ENCODE measurements around the gene DNAJA2. TPM values are rescaled to one million over a fixed set of nuclear protein-coding genes. Genes with fewer than 3 reads are reported as not detected.

The DNAJA2 gene
- polyA plus RNA-seq (2011; rRNA removed) = 28.8 and 33.7 TPM in 2 replicates
- 8.5 and 9.8 TPM in 2 replicates for polyA plus RNA-seq (2012; cell fraction: cytosol; rRNA removed)
- 4.3 and 8.2 TPM in 2 replicates for polyA plus RNA-seq (2012; cell fraction: nucleus; rRNA removed)
- polyA plus RNA-seq (2017; fragmentation: RNase III; extraction: RNeasy Plus Mini Kit Qiagen cat#74134 plus additional on column Dnase treatment) = 81.4 to 82.3 TPM (median 81.6 TPM) in 3 replicates
- 25.9 and 27.6 TPM in 2 replicates for polyA minus RNA-seq (2011; rRNA and poly(A)+ RNA removed)

DNA sequence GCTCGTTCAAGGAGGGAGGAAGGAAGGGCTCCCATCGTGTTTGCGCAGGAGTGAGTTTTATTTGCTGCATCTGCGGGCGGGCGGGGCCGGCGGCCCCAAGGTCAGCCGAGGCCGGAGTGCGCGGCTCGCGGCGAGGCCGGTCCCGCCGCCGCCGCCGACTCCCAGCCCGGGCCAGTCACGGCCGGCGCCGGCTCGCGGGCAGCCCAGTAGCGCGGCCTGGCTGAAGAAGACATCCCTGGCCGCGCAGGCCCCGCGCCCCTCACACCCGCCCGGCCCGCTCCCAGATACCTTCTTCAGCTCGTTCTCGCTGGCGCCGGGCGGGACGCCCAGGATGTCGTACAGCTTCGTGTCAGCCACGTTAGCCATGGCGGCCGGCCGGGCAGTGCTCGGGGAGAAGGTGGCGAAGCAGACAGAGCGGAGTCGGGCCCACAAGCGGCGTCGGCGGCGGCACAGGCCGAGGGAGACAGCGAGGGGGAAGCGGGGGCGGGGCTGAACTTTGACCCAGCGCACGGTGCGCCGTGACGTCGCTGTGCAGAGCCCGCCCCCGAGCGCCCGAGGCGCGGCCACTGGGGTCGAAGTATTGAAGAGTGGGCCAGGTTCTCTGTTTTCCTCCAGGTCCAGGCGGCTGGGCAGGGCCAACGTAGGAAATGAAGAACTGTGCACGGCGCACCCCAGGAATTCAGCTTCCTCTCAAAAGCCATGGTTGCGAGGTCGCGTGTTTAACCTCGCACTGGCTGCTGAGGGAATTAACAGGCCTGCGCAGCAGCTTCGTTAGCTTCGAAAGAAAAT lies at the start of gene DNAJA2:
Gene DNAJA2 (minus strand): TSS at position 468 of the 789 bp plus-strand sequence. CDS start 102 bp downstream, at position 366.
- peaks cover 41% of the 10 kb centered on the region for H3K4me1 ChIP-seq
- ChIA-PET CTCF (interaction anchor here (0.5 to 2.8 kb wide), 9 partner anchors 11 to 1191 kb away, joined by 3 to 11 read pairs (median 4); partner anchors contain the start of gene NETO2), POLR2A (interaction anchor here (1.5 to 2.4 kb wide), 3 partner anchors 11 to 64 kb away, joined by 5 to 11 read pairs (median 6); no protein-coding TSS in a partner anchor)
- TF ChIP-seq MAFK (IDR thresholded peaks at IDR 0.05; ENCODE audit: partially characterized antibody) = no peak
- TF ChIP-seq MYC (IDR thresholded peaks at IDR 0.05; ENCODE audit: borderline replicate concordance, low read length) = 0 out of 2 replicates have a peak, but pooled peaks have one; percentile 52
- TF ChIP-seq POLR2A (IDR thresholded peaks at IDR 0.05; ENCODE audit: low read length) = peak; percentile 79; the same call in 1 of the 2 replicates
- TF ChIP-seq EP300 (IDR thresholded peaks at IDR 0.05) = no peak
- TF ChIP-seq CHD4 (IDR thresholded peaks at IDR 0.05; ENCODE audit: borderline replicate concordance) = no peak
- 0 out of 3 replicates have a peak, but pooled peaks have one; percentile 60 for TF ChIP-seq BCL3 (IDR thresholded peaks at IDR 0.05)
- no peak for TF ChIP-seq ZC3H11A (IDR thresholded peaks at IDR 0.05)
- TF ChIP-seq, protein P1, sequence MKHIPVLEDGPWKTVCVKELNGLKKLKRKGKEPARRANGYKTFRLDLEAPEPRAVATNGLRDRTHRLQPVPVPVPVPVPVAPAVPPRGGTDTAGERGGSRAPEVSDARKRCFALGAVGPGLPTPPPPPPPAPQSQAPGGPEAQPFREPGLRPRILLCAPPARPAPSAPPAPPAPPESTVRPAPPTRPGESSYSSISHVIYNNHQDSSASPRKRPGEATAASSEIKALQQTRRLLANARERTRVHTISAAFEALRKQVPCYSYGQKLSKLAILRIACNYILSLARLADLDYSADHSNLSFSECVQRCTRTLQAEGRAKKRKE (CRISPR knock-in tag; IDR thresholded peaks at IDR 0.05; ENCODE audit: low read depth) = peak; percentile 27; the same call in 1 of the 2 replicates
- TF ChIP-seq KDM5A (IDR thresholded peaks at IDR 0.05) = no peak
- no peak for TF ChIP-seq HDAC2 (IDR thresholded peaks at IDR 0.05)
- TF ChIP-seq E2F6 (IDR thresholded peaks at IDR 0.05; ENCODE audit: borderline replicate concordance, low read depth) = 0 out of 2 replicates have a peak, but pooled peaks have one; percentile 76
- TF ChIP-seq HOXB13 (CRISPR knock-in tag; IDR thresholded peaks at IDR 0.05; ENCODE audit: low read depth) = peak; percentile 86
- no peak for TF ChIP-seq SREBF2 (IDR thresholded peaks at IDR 0.05)
- no peak for TF ChIP-seq HOXA7 (CRISPR knock-in tag; IDR thresholded peaks at IDR 0.05)
- TF ChIP-seq, protein P2, sequence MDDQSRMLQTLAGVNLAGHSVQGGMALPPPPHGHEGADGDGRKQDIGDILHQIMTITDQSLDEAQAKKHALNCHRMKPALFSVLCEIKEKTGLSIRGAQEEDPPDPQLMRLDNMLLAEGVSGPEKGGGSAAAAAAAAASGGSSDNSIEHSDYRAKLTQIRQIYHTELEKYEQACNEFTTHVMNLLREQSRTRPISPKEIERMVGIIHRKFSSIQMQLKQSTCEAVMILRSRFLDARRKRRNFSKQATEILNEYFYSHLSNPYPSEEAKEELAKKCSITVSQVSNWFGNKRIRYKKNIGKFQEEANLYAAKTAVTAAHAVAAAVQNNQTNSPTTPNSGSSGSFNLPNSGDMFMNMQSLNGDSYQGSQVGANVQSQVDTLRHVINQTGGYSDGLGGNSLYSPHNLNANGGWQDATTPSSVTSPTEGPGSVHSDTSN (IDR thresholded peaks at IDR 0.05) = peak; percentile 25; the same call in 1 of the 2 replicates
- TF ChIP-seq CHD2 (IDR thresholded peaks at IDR 0.05; ENCODE audit: low read length, partially characterized antibody) = no peak
- peak; percentile 75; the same call in 1 of the 2 replicates for TF ChIP-seq TP53 (CRISPR knock-in tag; IDR thresholded peaks at IDR 0.05)
- 0 out of 2 replicates have a peak, but pooled peaks have one; percentile 45 for TF ChIP-seq HOXB5 (CRISPR knock-in tag; IDR thresholded peaks at IDR 0.05)
- TF ChIP-seq JUN (IDR thresholded peaks at IDR 0.05) = peak; percentile 74 to 94; a peak in 4 of 5 replicates
- no peak for TF ChIP-seq FOXS1 (CRISPR knock-in tag; IDR thresholded peaks at IDR 0.05)
- TF ChIP-seq SMC3 (IDR thresholded peaks at IDR 0.05) = no peak
- peak; percentile 89 for TF ChIP-seq MAX (IDR thresholded peaks at IDR 0.05)
- TF ChIP-seq NFE2L2 (conservative IDR thresholded peaks at IDR 0.05; ENCODE audit: low read length) = no peak
- TF ChIP-seq JUNB (IDR thresholded peaks at IDR 0.05) = no peak
- TF ChIP-seq CBX2 (IDR thresholded peaks at IDR 0.05; ENCODE audit: borderline replicate concordance, low read depth) = no peak
- peak; percentile 80; the same call in 1 of the 2 replicates for TF ChIP-seq PHF8 (IDR thresholded peaks at IDR 0.05; ENCODE audit: borderline replicate concordance, low read depth)
- no peak for TF ChIP-seq ZSCAN20 (CRISPR knock-in tag; IDR thresholded peaks at IDR 0.05)
- TF ChIP-seq FOSB (CRISPR knock-in tag; IDR thresholded peaks at IDR 0.05) = no peak
- TF ChIP-seq ELK1 (IDR thresholded peaks at IDR 0.05; ENCODE audit: low read depth, low read length) = no peak
- TF ChIP-seq ZNF302 (CRISPR knock-in tag; IDR thresholded peaks at IDR 0.05) = peak; percentile 61; the same call in 1 of the 2 replicates
- TF ChIP-seq RARB (CRISPR knock-in tag; IDR thresholded peaks at IDR 0.05) = 0 out of 2 replicates have a peak, but pooled peaks have one; percentile 34
- DNase-seq (ENCODE audit: low read depth in 1 of 2, low spot score in 1 of 2) (peak; percentile 85 to 89), FAIRE-seq (no peak), ATAC-seq (peak; percentile 96)
- peak within 1 kb of the TSS; percentile 96 for H3K4me2 ChIP-seq
- peak within 1 kb of the TSS; percentile 97 to 99 for H3K27ac ChIP-seq
- WGBS (ENCODE audit: missing lambda C conversion rate) = under 1% methylated on average over 39 of the region's 86 CpGs
- no peaks in the 10 kb centered on the region for H3K9me3 ChIP-seq
- peak within 1 kb of the TSS; percentile 94 for H3K4me3 ChIP-seq
